SK-N-SH treated with all-trans-retinoic acid at 6 μM for 48 hours (cell line): ENCODE measurements around the gene EOMES.

Experiments
- CREB5 ChIP-seq: fragments of 250-450 bp; sonication (Bioruptor Pico); IDR thresholded peaks from 2 replicates; pipeline ENCODE4 v1.5.1; 2020; ENCODE audit warnings: low read depth, mild to moderate bottlenecking, moderate library complexity
- ESRRG ChIP-seq: fragments of 250-450 bp; sonication (Bioruptor Pico); IDR thresholded peaks from 2 replicates; pipeline ENCODE4 v1.6.1; 2021; ENCODE audit warnings: mild to moderate bottlenecking
- GLIS3 ChIP-seq: fragments of 250-450 bp; sonication (Bioruptor Pico); IDR thresholded peaks from 2 replicates; pipeline ENCODE4 v1.5.0; 2020; ENCODE audit warnings: mild to moderate bottlenecking, moderate library complexity
- OSR1 ChIP-seq: fragments of 250-450 bp; sonication (Bioruptor Pico); IDR thresholded peaks from 2 replicates; pipeline ENCODE4 v1.8.0; 2022; ENCODE audit warnings: moderate library complexity, mild to moderate bottlenecking, inconsistent platforms
- RARB ChIP-seq: fragments of 250-450 bp; sonication (Bioruptor Pico); IDR thresholded peaks from 2 replicates; pipeline ENCODE4 v1.8.0; 2021; ENCODE audit warnings: mild to moderate bottlenecking, moderate library complexity
- ZFP3 ChIP-seq: fragments of 250-450 bp; sonication (Bioruptor Pico); IDR thresholded peaks from 2 replicates; pipeline ENCODE4 v1.5.0; 2020; ENCODE audit warnings: mild to moderate bottlenecking, moderate library complexity
- ZFP30 ChIP-seq: fragments of 450-650 bp; formaldehyde crosslinking; IDR thresholded peaks from 2 replicates; pipeline ENCODE4 v1.5.0; 2022; ENCODE audit warnings: mild to moderate bottlenecking, moderate library complexity
- ZNF70 ChIP-seq: fragments of 450-650 bp; formaldehyde crosslinking; IDR thresholded peaks from 2 replicates; pipeline ENCODE4 v1.5.0; 2020; ENCODE audit warnings: mild to moderate bottlenecking, moderate library complexity
- ZNF8 ChIP-seq: fragments of 450-650 bp; formaldehyde crosslinking; IDR thresholded peaks from 2 replicates; pipeline ENCODE4 v1.5.0; 2020; ENCODE audit warnings: mild to moderate bottlenecking, moderate library complexity
- TF ChIP-seq, protein P1 (sequence below): fragments of 250-450 bp; sonication (Bioruptor Pico); IDR thresholded peaks from 2 replicates; pipeline ENCODE4 v1.8.0; 2021; ENCODE audit warnings: low read depth, mild to moderate bottlenecking, moderate library complexity, borderline replicate concordance
- TF ChIP-seq, protein P2 (sequence below): fragments of 250-450 bp; sonication (Bioruptor Pico); IDR thresholded peaks from 2 replicates; pipeline ENCODE4 v1.8.0; 2020; ENCODE audit warnings: mild to moderate bottlenecking, moderate library complexity, borderline replicate concordance

GRCh38 chr3:27716309-27716708, 5.8 kb downstream of the EOMES start:
- TF ChIP-seq, protein P1, sequence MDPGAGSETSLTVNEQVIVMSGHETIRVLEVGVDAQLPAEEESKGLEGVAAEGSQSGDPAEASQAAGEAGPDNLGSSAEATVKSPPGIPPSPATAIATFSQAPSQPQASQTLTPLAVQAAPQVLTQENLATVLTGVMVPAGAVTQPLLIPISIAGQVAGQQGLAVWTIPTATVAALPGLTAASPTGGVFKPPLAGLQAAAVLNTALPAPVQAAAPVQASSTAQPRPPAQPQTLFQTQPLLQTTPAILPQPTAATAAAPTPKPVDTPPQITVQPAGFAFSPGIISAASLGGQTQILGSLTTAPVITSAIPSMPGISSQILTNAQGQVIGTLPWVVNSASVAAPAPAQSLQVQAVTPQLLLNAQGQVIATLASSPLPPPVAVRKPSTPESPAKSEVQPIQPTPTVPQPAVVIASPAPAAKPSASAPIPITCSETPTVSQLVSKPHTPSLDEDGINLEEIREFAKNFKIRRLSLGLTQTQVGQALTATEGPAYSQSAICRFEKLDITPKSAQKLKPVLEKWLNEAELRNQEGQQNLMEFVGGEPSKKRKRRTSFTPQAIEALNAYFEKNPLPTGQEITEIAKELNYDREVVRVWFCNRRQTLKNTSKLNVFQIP = no peak
- TF ChIP-seq GLIS3 (no peak), ZNF70 (CRISPR knock-in tag) (no peak), ZFP3 (CRISPR knock-in tag) (no peak), RARB (no peak), OSR1 (CRISPR knock-in tag) (no peak), CREB5 (no peak), ESRRG (no peak), ZFP30 (CRISPR knock-in tag) (no peak), ZNF8 (no peak)
- TF ChIP-seq, protein P2, sequence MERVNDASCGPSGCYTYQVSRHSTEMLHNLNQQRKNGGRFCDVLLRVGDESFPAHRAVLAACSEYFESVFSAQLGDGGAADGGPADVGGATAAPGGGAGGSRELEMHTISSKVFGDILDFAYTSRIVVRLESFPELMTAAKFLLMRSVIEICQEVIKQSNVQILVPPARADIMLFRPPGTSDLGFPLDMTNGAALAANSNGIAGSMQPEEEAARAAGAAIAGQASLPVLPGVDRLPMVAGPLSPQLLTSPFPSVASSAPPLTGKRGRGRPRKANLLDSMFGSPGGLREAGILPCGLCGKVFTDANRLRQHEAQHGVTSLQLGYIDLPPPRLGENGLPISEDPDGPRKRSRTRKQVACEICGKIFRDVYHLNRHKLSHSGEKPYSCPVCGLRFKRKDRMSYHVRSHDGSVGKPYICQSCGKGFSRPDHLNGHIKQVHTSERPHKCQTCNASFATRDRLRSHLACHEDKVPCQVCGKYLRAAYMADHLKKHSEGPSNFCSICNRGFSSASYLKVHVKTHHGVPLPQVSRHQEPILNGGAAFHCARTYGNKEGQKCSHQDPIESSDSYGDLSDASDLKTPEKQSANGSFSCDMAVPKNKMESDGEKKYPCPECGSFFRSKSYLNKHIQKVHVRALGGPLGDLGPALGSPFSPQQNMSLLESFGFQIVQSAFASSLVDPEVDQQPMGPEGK (CRISPR knock-in tag) = no peak
